GM19324 (cell line): ENCODE results near the gene RAB3IP.
"Not testable (repeated sequence)": the region's sequence is repeated elsewhere in the genome, so short reads cannot be mapped to it uniquely, and the experiment has no call there.

Source experiments
- ATAC-seq: cut with Tn5 transposase; IDR thresholded peaks from one replicate; pipeline ENCODE4 v1.9.1; 2021; ENCODE audit warnings: mild to moderate bottlenecking, moderate library complexity; ENCODE audit not compliant: unreplicated experiment, low FRiP score

RAB3IP gene

DNA sequence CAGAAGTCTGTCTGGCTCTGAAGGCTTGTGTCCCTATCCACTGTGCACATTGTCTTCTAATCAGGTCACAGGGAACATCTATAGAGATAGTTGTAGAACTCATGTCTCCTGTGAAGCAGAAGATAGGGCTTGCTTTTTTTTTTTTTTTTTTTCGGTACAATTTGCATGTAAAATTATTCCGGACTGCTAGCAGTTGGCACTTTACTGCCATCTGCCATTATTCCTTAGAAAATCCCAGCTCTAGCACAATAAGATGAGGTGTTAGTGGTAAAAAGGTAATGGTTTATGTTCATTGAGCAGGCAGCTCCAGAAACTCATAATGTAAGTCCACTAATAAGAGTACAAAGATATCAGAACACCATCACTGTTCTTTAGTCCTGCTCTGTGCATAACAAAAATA lies 95.0 kb downstream of the RAB3IP start:
- ATAC-seq = no peak

DNA sequence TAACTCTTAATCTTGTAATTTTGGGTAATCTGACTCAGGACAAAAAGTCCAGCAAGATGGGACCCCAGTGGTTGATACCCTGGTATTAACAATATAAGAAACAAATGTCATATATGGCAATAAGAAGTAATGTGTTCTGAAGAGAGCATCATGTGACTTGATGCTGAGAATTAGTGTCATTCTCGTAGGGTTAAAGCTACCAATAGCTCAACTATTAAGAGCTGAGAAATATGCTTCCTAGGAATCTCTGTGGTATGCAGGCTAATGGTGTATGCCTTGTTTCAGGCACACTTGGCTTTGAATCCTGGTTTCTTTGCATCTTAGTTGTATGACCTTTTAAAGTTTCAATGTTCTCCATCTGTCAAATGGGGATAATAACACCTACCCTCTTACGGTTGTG lies 95.5 kb downstream of the RAB3IP start:
- no peak for ATAC-seq

DNA sequence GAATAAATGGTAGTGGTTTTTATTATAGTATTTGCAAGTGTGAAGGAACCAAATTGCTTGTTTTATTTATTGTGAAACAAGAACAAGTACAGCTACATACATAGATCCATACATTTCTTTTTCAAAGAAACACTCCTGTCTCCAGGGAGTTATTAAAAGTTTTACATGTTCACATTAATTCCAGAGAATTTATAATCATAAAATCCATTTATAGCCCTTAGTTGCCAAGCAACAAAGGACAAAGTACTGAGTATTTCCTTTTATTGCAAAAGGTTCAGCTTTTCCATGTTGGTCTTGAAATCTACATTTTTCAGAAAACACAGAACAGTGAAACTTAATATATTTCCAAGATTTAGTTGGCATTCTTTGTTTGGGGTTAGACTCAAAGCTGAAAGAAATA lies 95.9 kb downstream of the RAB3IP start:
- ATAC-seq = no peak

DNA sequence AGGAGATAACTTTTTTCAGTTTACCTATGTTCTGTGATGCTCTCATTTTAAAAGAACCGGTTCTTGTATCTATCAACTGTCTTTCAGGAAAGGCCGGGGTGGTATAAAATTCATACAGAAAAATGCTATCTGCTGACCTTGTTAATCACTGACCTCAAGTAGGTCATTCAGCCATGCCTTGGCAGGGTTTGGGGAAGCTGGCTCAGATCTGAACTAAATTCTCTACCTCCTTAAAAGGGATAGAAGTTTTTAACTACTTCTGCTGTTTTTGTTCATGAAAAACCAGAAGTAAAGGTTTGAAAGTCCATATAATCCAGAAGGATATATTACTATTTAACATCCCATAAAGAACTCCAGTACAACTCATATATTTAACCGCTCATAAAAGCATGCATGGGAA lies 96.4 kb downstream of the RAB3IP start:
- ATAC-seq = no peak

DNA sequence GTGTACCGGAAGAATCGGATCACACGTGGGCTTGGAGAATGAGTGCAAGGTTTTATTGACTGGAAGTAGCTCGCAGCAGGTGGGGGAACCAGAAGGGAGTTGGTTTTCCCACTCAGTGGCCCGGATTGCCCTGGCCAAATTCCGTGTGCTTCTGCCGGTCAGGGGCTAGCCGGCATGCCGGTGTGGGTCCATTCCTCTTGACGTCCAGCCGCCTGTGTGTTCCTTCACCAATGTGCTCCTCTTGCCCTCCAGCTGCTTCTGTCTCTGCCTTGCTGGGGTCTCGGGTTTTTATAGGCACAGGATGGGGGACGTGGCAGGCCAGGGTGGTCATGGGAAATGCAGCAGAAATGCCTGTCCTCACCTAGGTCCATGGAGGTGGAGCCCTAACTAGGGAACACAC lies 97.4 kb downstream of the RAB3IP start:
- ATAC-seq = no peak

DNA sequence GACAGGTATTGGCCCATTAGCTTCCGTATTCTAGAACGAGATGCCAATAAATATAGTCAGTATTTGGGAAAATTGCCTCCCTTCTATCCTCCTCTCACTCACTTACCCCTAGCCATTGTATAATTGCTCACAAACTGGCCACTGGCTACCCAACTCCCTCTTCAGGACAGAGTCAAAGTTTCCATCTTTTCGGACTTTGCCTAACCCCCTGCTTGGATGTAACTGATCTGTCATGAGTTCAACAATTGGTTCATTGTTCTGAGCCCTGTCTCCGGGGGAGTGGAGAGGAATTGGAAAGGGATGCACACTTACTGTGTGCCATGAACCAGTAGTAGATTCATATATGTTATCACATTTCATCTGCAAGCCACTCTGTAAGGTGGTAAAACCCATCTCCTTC lies 98.5 kb downstream of the RAB3IP start:
- no peak for ATAC-seq

DNA sequence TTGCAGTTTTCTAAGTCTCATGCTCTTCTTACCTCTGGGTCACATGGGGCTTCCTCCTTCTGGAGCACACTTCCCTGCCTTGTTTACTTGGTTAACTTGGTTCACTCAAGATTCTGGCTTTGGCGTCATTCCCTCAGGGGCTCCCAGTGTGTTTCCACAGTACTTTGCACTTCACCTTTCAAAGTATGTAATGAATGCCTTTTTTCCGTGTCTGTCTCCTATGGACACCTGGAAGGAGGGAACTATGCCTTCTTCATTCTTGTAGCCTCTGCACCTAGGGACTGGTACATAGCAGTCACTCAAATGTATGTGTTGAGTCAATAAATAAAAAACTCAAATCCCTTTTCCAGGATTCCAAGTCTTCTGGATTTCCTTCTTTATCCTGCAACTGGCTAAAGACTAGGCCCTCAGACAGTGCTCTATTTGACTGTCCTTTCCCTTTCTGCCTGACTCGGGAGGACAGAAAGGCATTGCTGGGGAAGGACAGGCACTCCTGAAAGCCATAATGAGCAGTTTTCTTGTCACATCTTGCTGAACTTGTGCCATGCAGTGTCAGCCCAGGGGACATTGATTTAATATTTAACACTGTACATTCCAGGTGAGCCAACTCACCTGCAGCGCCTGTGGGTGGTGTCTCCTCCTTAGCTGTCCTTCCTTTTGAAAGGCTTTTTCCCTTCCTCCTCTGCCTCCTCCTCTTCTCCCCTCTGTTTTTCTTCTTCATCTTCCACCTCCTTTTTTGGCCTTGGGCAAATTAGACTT lies 99.2 kb downstream of the RAB3IP start:
- ATAC-seq = no peak

DNA sequence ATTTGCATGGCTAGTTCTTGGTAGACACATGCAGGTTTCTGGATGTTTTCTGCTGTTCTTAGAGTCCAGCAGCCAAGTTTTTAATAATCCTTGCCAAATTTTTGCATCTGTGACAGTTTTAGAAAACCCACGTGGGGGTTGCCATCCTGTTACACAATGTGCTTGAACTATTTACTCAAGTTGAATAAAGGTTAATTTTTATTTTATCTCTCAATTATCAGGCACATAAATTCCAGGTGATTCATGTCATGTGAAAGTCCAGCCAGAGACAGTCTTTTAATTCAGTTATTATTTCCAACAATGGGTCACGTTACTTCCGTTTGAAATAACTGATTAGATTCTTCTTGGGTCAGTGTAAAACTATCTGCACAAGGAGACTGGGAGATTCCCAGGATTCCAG lies 102.1 kb downstream of the RAB3IP start:
- no peak for ATAC-seq

DNA sequence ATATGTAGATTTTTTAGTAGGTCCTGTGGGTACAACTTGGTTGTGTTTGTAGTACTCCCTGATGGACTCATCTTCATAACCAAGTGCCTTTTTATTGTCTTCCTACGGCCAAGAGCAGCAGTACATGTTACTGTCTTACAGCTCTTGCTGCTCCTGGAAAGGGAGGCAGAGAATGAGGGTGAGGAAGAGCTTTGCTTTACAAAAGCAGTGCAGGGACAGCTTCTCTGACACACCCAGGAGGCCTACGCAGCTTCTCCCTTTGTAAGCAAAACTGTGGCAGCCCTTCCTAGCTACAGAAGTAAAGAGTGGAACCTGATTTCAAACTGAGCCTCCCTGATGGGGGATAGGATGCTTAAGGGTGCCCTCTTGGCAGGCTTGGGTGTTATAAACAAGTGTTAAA lies 104.9 kb downstream of the RAB3IP start:
- ATAC-seq = no peak

DNA sequence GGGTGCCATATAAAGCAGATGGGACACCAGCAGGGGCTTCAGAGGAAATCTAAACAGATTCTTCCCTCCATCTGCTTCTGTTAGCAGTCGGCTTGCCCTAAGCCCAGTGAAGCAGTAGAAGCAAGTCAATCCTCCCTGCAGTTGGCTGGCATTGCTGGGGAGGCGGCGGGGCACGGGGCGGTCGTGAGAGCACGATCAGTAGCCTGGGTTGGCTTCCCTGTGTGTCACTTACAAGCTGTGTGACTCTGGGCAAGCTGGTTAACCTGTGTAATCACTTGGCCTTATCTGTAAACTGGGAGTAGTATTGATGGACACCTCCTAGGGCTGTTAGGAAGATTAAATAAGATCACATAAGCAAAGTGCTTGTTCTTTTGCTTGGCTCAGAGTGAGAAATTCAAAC lies 105.8 kb downstream of the RAB3IP start:
- no peak for ATAC-seq

DNA sequence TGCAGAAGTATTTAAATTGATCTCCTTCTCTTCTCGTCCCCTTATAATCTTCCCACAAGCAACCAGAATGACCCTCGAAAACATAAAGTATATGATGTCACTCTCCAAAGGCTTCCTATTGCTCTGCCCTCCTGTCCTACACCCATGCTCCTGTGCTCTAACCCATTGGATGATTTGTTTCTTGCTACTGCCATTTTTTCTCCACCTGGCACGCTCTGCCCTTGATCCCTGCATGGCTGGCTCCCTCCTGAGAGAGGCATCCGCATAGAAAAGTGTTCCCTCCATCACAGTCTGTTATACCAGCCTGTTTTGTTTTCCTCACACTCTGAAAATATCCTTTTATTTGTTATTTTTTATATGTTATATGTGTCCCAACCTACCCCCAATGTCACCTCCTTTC lies 106.2 kb downstream of the RAB3IP start:
- ATAC-seq = no peak

DNA sequence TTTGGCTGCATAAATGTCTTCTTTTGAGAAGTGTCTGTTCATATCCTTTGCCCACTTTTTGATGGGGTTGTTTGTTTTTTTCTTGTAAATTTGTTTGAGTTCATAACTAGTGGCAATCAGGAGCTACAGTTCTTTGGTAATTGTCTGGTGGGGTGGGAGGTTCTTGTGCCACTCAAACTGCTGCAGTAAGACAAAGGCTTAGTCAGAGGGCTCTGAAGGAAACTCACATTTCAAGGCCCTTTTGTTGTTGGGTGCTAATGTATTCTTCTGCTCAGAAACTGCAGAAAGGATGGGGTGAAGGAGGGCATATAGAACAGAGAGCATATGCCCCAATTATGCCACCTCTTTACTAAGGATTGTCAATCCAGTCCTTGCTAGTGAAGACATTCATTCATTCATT lies 108.3 kb downstream of the RAB3IP start:
- no peak for ATAC-seq

DNA sequence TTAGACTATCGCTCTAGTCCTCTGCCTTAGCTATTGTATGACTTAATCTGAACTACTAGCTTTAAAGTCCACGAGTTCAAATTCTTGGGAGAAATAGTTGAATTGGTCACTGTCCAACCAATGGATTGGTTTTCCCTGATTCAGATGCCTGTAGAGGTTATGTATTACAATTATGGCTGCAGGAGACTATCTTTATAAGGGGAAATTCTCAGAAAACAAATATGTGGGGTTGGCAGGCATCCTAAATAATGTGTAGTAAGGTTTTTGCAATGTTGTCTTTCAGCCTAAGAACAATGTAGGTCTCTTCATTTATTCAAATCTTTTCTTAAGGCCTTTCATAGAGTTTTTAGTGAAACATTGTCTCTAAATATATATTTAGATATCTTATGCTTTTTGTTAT lies 113.3 kb downstream of the RAB3IP start:
- ATAC-seq = no peak

DNA sequence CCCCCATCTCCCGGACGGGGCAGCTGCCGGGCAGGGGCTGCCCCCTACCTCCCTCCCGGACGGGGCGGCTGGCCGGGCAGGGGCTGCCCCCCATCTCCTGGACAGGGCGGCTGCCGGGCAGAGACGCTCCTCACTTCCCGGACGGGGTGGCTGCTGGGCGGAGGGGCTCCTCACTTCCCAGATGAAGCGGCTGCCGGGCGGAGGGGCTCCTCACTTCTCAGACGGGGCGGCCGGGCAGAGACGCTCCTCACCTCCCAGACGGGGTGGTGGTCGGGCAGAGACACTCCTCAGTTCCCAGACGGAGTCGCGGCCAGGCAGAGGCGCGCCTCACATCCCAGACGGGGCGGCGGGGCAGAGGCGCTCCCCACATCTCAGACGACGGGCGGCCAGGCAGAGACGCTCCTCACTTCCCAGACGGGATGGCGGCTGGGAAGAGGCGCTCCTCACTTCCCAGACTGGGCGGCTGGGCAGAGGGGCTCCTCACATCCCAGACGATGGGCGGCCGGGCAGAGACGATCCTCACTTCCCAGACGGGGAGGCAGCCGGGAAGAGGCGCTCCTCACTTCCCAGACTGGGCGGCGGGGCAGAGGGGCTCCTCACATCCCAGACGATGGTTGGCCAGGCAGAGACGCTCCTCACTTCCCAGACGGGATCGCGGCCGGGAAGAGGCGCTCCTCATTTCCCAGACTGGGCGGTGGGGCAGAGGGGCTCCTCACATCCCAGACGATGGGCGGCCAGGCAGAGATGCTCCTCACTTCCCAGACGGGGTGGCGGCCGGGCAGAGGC lies 114.7 kb downstream of the RAB3IP start:
- not testable (repeated sequence) for ATAC-seq

DNA sequence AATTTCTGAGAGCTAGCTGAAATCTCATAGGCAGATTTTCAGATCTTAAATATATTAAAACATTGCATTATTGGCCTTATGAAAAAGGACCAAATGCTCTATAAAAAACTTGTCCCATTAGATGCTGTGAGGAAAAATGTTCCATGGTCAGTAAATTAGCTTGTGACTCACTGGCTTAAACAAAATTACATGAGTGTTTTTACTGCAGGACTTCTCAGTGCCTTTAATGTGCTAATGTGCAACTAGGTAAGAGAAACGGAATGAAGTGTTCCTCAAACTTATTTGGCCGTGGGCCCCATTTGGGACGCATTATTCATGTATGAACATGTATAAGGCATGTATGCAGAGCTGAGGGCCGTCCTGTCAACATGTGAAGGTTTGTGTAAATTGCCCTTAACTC lies 128.0 kb downstream of the RAB3IP start:
- ATAC-seq = no peak

DNA sequence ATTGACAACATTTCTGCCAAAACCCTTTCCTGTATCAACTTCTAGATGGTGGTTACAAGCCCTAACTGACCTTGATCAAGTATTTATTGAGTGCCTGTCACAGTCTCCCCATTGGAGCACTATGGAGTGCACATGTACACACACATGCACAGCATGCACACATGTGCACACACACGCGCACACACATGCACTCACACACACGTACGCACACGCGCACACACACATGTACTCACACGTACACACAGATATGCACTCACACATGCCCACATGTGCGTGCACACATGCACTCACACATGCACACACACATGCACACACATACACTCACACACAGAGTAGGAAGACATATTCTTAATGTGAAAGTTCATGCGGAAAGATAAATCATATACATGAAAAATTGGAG lies 130.0 kb downstream of the RAB3IP start:
- ATAC-seq = no peak

DNA sequence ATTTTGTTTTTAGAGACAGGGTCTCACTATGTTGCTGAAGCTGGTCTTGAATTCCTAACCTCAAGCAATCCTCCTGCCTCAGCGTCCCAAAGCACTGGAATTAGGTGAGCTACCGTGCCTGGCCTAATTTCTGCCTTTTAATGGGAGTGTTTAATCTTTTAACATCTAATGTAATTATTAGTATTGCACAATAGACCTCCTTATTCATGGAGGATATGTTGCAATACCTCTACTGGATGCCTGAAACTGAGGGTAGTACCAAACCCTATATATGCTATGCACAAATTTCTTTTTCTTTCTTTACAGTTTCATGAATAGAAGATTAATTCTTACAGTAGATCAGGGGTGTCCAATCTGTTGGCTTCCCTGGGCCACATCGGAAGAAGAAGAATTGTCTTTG lies 134.1 kb downstream of the RAB3IP start:
- ATAC-seq = no peak
